Stimulated activated CD8-positive, alpha-beta memory T cell treated with anti-CD3 and anti-CD28 coated beads, Interleukin-7, amount 100 ng/mL, for 4 hours (primary cell): ENCODE measurements around the gene WFIKKN2.

Source experiments
- DNase-seq, 2 donors: peaks; one replicate each; pipeline ENCODE4 v3.0.0-alpha.2; 2020; ENCODE audit warnings: low read depth in 2 of 2

WFIKKN2 gene

DNA sequence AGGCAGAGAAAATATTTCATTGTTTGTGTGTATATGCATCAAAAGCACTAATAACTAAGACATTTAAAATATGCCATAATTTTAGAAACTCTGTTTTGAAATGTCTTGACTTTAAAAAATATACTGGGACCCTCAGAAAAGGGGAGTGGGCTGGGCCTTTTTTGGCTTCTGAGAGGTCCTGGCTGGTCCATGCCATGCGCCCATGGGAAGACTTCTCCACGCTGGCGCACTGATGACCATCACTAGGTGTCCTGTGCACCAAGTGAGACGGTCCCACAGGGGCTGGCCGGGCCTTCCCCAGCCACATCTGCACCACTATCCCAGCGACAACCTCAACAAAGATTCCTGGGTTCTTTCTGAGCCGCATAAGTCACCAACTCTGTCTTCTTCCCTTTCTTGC lies 27.0 kb upstream of the WFIKKN2 start:
- DNase-seq, result no peak

DNA sequence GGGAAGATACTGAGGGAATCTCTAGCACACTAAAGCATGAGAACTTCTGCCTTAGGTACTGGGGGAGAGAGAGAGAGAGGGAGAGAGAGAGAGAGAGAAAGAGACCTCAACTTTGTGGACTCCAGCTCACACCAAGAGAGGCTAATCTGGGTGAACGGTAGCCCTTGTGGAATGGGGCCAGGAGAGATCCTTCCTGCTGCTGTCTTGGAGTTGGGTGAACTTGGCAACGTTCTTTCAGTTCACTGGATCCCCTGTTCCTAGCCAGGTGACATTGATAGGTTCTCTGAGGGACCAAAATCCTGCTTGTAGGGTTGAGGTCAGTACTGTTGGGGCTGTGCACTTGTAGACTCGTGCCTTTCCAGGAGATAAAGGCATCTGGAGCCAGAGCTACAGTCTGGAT lies 26.5 kb upstream of the WFIKKN2 start:
- no peak for DNase-seq

DNA sequence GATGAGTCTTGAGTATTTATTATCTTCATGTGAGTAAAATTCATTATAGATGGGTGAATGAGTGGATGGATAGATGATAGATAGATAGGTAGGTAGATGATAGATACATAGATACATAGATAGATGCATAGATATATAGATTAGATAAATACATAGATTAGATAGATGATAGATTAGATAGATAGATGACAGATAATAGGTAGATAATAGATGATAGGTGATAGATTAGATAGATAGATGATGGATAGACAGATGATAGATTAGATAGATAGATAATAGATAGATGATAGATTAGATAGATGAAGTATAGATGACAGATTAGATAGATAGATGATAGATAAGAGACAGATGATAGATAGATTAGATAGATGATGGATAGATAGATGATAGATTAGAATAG lies 21.8 kb upstream of the WFIKKN2 start:
- no peak for DNase-seq

DNA sequence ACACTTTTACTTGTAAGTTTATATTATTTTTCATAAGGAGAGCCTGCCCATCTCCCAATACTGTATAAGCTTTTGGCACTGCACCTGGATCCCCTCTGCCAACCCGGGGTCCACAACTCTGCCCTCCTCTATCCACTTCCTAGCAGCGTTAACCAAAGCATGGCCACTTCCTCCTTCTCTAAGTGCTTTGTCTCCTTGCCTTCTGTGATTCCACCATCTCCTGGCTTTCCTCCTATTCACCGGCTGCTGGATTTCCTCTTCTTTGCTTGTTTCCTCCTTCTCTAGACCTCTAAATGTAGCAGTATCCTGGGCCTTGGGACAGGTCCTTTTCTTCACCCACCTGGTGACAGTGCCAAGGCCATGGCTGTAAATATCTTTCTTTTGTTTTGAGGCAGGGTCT lies 20.0 kb upstream of the WFIKKN2 start:
- DNase-seq, result no peak

DNA sequence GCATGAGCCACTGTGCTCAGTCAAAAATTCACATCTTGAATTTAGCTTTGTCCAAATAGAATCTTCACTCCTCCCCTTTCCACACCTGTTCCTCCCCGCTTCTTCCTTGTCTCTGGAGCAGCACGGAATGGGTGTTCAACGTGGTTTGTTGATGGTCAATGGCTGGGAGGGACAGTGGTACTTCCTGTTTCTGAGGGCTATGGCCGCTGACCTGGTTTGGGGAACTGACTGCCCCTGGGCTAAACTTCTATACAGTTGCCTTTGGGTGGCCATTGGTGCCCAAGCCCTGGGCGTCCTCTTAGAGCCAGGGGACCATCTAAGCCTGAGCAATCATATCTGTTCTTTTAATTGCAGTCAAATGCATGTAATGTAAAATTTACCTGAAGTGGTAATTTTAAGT lies 19.1 kb upstream of the WFIKKN2 start:
- no peak for DNase-seq

DNA sequence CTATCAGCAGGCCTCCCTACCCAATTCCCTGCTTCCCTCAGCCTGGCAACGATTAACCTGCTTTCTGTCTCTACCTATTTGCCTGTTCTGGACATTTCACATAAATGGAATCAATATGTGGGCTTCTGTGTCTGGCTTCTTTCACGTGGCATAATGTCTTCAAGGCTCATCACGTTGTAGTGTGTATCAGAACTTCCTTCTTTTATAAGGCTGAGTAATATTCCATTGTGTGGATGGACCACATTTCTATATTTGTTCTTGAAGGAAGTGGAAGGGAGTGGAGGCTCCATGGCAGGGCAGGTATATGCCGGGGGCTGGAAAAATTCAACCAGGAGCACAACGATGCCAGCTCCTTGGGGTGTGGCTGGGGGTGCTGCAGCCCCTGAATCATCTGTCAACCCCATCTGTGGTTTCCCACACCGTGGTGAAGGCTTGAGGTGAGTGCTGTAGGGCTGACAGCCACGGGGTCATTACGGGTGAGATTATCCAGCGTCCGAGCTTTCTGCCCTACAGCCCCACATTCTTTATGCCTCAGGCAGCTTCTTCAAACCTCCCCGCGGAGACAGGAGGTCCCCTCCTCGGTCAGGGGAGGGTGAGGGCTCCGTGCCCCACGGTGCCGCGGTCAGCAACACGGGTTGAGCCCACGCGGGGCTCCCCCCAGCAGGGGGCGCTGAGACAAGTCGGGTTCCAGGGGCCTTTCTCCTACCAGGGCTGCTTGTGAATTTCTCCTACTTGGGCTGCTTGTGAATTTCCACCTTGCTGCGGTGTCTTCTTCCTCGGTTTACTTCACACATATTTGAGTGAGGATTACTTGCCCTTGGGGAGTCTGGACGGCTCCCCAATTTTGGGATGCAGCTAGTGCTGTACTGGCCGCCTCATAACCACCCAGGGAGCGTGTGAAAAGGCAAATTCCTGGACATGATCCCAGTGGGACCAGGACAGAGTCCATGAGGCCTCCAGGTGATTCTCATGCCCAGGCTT lies 18.3 kb upstream of the WFIKKN2 start:
- peak; percentile 12 to 31 for DNase-seq

DNA sequence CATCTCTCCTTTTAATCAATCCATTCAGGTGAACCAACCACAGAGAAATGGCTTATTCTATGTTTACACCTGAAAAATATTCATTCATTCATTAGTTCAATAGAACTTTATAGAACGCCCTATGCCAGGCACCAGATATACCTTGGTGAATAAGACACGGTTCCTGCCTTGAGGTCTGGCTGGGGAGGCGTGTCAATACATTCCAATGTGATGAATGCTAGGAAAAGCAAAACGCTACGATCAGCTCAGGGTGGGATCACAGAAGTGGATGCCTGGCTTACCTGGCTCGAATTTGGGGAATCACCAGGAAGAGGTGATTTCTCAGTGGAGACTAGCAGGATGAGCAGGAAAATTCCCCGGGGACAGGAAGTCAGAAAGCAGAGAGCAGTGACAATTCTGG lies 17.5 kb upstream of the WFIKKN2 start:
- DNase-seq, result no peak

DNA sequence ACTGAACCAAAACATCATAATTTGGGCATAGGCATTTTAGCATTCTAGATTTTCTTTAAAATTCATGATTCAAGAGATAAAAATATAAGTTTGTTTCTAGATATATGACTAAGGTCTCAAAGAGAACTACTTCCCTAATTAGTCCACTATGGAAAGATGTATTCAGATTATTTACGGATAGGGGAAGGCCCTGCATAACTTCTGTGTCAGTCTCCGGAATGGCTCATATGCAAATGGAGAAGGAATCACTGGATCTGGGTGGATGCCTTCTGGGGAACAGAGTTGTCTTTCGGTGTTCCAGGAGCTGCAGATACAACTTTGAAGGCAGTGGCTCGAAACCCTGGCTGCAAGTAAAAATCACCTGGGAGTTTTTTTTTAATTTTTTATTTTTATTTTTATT lies 17.1 kb upstream of the WFIKKN2 start:
- no peak for DNase-seq

DNA sequence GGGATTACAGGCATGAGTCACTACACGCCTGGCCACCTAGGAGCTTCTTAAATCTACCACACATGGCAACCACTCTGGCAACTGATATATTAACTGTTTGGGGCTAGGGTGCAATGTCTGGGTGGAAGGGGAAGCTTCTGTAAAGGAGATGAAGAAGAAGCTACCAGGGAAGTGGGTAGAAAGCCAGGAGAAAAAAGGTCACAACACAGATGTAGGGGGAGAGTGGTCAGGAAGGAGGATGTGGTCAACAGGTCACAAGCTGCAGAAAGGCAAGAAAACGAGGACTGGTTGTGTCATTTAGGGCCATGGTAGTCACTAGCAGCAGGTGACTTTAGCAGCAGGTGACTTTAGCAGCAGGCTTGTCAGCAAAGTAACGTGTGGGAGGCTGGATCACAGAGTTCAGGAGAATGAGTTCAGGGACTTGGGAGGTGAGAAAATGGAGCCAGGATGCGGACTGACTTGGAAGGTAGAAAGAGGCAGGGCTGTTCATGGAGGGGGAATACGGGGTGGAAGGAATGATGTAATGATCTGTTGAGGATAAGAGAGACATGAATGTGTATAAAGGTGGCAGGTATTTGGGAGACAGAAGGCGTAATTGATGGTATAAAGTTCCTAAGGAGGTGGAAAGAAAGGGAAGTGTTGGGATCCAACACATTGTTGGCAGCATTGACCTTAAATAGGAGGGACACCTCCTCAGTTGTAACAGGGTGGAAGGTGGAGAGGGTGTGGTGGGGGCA lies 16.3 kb upstream of the WFIKKN2 start:
- no peak for DNase-seq

DNA sequence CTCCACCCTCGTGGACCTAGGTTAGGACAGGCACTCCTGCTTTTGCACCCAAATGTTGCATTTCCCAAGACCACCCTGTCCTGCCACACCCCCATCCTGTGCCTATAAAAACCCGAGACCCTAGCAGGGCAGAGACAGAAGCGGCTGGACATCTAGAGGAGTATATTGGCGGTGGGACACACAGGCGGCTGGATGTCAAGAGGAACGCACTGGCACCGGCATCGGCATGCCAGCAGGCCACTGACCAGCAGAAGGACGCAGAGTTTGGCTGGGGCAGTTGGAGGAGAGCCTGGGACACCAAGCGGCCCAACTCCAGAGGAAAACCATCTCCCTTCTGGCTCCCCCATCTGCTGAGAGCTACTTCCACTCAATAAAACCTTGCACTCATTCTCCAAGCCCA lies 14.7 kb upstream of the WFIKKN2 start:
- DNase-seq, result no peak

DNA sequence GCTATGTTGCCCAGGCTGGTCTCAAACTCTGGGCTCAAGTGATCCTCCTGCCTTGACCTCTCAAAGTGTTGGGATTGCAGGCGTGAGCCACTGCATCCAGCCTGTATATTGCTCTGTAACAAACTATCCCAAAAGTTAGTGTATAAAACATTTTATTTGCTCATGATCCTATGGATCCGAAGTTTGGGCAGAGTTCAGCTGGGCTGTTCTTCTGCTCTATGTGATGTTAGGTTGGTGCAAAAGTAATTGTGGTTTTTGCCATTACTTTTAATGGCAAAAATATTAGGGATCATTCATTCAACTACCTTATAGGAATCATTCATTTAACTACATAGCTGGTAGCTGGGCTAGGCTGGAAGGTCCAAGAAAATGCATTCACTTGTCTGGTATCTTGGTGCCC lies 12.8 kb upstream of the WFIKKN2 start:
- DNase-seq, result no peak

DNA sequence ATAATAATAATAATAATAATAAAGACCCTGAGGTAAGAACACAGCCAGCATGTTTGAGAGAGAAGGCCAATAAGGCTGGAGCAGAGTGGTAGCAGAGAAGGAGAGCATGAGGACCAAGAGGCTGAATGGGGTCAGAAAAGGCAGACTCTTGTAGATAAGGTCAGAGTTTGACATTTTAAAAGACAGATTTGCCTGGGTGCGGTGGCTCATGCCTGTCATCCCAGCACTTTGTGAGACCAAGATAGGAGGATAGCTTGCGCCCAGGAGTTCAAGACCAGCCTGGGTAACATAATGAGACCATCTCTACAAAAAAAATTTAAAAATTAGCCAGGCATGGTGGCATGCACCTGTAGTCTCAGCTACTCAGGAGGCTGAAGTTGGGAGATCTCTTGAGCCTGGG lies 11.0 kb upstream of the WFIKKN2 start:
- no peak for DNase-seq

DNA sequence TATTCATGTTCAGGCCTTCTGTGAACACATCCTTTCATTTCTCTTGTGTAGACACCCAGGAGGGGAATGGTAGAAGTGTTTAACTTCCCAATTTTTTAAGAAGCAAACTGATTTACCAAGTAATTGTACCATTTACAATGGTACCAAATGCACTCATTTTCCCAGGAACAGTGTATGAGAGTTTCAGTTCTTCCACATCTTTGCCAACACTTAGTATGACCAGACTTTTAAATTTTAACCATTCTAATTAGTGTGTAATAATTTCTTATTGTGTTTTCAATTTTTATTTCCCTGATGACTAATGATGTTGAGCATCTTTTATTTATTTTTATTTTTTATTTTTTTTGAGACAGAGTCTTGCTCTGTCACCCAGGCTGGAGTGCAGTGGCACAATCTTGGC lies 10.2 kb upstream of the WFIKKN2 start:
- no peak for DNase-seq

DNA sequence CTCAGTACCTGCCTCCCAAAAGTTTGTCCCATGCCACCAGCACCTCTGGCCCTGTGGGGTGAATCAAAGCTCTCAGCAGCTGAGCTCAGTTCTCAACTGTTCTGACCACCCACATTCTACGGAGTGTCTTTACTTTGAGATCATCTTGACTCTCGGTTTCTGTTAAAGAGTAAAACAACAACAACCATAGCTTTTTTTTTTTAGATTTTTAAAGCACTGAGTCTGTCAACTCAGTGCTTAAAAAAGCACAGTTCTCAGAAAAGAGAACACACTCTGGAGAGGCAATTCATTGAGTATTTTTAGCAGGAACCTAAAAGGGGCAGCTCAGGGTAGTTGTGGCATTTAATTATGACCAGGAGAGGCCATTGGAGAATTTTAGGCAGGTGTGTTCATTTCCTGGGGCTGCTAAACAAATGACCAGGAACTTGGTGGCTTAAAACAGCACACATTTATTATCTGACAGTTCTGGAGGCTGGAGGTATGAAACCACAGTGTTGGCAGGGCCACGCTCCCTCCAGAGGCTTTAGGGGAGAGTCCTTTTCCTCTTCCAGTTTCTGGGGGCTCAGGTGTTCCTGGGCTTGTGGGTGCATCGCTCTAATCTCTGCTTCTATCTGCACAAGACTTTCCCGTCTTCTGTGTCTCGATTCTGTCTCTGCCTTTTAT lies 6.7 kb upstream of the WFIKKN2 start:
- DNase-seq, result no peak

DNA sequence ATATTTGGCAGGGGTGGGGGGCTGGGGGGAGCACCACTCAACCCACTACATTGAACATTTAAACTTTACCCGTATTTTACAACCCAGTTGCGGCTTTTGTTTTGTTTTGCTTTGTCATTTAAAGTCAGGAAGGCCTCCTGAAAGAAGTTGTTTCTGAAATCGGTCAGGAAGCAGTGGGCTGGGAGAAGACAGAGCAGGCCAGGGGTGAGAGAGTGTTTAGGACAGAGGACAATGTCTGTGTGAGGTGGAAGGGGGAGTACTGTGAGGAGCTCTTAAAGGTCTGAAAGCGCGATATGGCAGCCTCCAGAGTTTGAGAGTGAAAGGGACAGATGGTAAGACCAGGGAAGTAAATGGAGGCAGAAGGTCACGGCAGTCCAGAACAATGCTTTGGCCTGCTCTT lies 6.1 kb upstream of the WFIKKN2 start:
- no peak for DNase-seq

DNA sequence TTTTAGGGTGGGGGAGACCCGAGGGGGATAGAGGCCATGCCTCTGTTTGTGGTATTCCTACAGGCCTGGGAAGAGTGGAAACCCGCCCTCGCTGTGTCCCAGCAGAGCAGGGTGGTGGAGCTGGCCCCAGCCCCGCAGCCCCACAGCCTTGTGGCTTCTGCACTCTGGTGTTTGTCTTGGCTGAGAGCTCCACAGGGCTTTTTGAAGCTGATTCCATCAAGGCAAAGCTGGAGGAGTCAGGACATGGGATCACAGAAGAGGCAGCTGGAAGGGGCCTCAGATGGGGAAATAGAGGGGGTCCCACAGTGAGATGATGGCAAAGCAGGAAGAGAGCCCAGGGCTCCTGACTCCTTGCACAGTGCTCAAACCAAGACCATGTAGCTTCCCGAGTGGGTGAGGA lies 5.0 kb upstream of the WFIKKN2 start:
- no peak for DNase-seq

DNA sequence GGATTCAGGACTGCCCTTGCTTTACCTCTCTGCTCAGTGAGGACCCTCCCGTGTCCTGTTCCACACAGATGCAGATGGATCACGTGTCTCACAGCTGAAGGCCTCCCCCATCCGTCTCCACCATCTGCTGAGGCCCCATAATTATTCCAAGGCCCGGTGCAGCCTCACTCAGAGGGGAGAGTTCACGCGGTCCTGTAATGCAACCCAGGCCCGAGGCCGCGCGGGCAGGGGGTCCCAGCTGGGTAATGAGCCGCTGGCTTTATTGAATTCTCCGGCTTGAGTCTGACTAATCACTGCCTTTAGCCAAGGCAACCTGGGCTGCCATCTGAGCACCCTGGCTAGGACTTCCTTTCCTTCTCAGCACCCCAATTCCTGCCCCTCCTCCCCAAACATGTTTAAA lies 4.4 kb upstream of the WFIKKN2 start:
- DNase-seq, result no peak

DNA sequence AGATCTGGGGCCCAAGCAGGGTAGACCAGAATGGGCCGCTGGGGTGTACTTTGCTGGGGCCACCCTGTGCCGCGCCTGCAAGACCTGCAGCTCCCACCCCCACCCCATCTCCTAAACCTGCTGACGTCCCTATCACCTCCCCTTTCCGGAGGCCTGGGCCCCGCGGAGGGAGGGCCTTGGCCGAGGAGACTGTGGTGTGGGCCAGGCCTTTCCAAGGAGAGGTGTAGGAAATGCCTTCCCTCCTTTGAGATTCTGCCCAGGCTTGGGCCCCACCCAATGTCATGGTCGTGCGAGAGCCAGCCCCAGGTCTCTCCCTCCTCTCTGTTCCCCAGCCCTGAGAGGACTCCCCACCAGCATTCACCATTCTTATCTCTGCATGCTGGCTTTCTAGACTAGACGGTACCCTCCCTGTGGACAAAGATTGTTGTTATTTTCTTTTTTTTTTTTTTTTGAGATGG lies 3.9 kb upstream of the WFIKKN2 start:
- DNase-seq, result no peak

DNA sequence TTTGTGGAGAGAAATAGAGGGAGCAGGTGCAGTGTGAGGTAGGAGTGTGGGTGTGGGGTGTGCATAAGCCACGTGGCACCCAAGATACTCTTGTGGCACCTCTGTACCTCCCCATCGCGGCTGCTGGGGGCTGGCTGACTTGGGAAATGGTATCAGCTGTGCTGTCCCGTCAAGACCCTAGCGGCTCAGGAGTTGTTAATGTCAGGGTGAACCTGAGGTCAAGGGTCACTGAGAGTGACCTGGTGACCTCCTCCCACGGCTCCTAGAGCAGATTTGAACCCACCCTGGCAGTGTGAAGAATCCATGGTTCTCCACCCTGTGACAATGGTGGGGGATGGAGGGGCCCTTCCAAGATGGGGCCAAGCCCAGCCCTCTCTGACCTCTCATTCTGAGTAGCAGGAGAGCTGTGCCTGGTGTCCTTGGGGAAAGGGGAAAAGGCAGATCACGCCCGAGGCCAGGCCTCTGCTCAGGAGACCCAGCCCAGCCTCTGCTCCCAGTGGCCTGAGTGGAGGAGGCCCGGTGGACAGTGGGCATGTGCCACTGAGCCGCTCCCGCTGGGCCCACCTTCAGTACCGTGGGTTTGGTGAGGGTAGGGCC lies 3.0 kb upstream of the WFIKKN2 start:
- no peak for DNase-seq

DNA sequence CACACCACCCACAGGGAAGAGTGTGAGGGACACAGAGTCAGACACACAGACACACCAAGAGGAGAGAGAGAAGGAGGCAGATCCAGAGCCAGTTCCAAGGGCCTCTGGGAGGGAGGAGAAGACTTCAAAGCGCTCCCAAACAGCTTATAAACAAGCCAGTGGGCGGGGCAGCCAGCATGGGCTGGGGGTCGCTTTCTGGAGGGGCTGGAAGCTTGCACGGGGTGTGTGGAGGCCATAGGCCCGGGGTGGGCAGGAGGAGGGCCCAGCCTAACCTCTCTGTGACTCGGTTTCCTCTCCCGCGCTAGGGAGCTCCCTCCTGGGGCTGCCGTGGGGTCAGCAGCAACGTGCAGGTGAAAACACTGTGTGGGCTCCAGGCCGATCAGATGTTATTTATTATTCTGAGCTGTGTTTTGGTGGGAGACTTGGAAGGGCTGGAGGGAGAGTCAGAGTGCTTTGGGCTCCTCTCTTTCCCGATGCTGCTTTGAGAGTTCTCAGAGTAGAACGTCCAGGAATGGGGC lies 2.5 kb upstream of the WFIKKN2 start:
- DNase-seq, result no peak

DNA sequence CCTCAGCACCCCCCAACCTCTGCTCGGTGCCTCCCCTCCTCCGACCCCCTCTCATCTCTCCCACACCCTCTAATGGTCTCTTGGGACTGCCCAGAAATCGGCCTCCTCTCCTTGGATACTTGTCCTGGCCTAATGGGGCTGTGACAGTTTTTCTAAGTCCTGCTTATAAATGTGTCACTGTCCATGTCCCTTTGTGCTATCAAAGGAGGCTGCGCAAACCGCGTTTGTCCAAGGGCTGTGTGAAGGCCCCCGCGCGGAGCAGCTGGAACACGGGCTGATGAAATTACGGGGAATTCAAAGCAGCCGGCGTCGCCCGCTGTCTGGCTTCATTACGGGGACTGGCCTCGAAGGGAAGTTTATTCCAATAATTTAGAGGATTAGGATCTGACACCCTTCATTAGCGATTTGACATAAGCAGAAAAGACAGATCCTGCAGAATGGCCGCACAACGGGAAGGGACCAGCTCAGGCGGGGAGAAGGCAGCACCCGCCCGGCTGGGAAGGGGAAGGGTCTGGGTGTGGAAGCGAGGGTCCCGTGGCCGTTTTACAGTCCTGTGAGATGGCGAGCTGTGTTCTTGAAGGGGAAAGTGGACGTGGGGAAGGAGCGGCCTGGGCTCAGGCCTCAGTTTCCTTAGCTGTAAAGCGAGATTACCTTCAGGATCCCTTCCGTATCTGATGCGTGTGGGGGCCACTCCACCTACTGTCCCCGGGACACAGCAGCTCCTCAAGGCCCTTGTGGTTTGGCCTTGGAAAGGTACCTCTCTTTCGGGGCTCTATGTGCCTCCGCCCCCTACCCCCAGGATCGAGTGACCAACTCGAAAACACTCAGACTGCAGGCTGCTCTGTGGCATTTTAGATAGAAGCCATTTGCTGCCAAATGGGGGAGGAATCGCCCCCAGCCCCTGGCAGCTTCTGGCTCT lies 1.6 kb upstream of the WFIKKN2 start:
- DNase-seq, result no peak
